Measurements from ENCODE around the gene MRGPRD.

Gene MRGPRD

DNA sequence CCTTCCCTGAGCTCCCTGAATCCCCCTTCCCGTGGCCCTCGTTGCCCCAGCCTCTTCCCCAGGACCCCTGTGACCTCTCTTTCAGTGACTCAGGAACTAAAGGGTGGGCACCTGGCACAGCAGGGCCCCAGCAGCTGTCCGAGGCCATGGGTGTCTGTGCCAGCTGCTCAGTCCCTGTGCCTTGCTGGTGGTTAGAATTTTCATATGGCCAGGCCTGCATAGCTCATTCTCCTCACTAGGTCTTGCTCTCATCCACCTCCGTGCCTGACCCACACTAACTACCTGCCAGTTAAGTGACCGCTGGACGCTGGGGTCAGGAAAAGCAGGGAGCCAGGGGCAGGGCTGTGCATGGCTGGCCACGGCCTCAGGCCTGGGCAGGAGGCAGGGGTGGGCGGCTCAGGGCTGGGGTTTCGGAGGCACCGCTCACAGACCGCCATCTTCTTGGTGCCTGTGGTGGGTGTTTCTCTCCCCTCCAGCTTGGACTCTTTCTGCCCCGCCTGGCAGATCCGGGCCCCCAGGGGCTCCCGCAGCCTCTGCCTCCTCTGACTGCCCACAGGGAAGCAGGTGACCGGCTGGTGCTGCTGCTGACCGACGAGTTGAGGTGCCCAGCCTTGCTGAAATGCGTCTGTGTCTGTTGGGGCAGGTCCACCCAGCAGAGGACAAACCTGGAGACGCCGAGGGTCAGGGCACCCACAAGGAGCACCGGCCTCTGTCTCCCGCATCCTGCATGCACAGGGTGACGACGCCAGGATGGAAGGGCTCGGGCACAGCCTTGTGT is 20.3 kb downstream of the MRGPRD start:
- H3K9me3 ChIP-seq (ENCODE audit: control insufficient read depth in 2 of 2, low read length in 2 of 2), result no peaks in the 10 kb centered on the region
- no peak overlapping the region for H3K9ac ChIP-seq (ENCODE audit: low read depth in 1 of 2, low read length in 2 of 2)
- H3K27me3 ChIP-seq (ENCODE audit: control insufficient read depth in 2 of 2, insufficient read depth in 2 of 2, low read length in 2 of 2), result no peaks in the 10 kb centered on the region
- no peaks in the 10 kb centered on the region for H3K36me3 ChIP-seq (ENCODE audit: control insufficient read depth in 2 of 2, insufficient read depth in 2 of 2, low read length in 2 of 2)
- no peak overlapping the region for H3K4me3 ChIP-seq (ENCODE audit: low read length in 2 of 2)
- H3K4me1 ChIP-seq (ENCODE audit: control insufficient read depth in 2 of 2, insufficient read depth in 2 of 2, low read length in 2 of 2), result peaks cover 2% of the 10 kb centered on the region in 2 donors
- no peak overlapping the region for H3K27ac ChIP-seq (ENCODE audit: low read depth in 2 of 2, low read length in 2 of 2)

DNA sequence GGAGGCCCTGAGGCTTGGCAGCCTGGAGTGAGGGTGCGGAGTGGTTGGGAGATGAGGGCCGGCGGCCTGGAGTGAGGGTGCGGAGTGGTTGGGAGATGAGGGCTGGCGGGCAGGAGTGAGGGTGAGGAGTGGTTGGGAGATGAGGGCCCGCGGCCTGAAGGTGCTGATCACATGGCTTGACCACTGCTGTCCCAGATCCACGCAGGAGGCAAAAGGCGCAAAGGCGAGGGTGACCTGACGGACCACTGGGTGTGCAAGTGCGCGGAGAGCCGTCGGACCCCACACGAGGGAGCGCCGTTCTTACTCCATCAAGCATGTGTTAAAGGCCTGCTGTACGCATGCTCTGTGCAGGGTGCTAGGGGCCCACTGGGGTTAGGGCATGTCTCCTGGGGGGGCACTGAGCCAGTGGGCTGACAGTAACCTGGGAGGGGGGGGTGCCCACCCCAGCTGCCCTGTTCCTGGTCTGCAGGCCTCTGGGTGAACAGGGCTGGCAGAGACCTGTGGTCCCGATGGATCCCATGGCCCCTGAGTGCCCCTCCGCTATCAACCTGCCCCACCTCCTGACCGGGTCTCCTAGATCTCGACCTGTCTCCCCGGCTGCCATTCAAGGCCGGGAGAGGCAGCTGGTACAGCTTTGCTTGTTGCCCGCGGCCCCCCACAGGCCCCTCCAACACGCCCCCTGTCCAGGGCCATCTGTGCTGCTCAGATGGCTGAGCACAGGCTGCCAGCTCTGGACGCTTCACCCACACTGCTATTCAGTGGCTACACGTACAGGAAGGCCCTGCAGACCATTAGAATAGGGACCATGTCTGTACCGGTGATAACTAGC is 21.1 kb downstream of the MRGPRD start:
- no peak overlapping the region for H3K9ac ChIP-seq (ENCODE audit: low read depth in 1 of 2, low read length in 2 of 2)
- no peaks in the 10 kb centered on the region for H3K27me3 ChIP-seq (ENCODE audit: control insufficient read depth in 2 of 2, insufficient read depth in 2 of 2, low read length in 2 of 2)
- peaks cover 4 to 8% of the 10 kb centered on the region in 2 donors for H3K4me1 ChIP-seq (ENCODE audit: control insufficient read depth in 2 of 2, insufficient read depth in 2 of 2, low read length in 2 of 2)
- H3K36me3 ChIP-seq (ENCODE audit: control insufficient read depth in 2 of 2, insufficient read depth in 2 of 2, low read length in 2 of 2), result no peaks in the 10 kb centered on the region
- no peak overlapping the region for H3K27ac ChIP-seq (ENCODE audit: low read depth in 2 of 2, low read length in 2 of 2)
- no peak overlapping the region for H3K4me3 ChIP-seq (ENCODE audit: low read length in 2 of 2)
- no peaks in the 10 kb centered on the region for H3K9me3 ChIP-seq (ENCODE audit: control insufficient read depth in 2 of 2, low read length in 2 of 2)

GRCh38 chr11:68958211-68958610 is 22.6 kb downstream of the MRGPRD start:
- Histone ChIP-seq H3K27ac (ENCODE audit: low read depth in 2 of 2, low read length in 2 of 2) (no peak overlapping the region), H3K9ac (ENCODE audit: low read depth in 1 of 2, low read length in 2 of 2) (no peak overlapping the region), H3K4me1 (ENCODE audit: control insufficient read depth in 2 of 2, insufficient read depth in 2 of 2, low read length in 2 of 2) (peaks cover 4 to 8% of the 10 kb centered on the region in 2 donors), H3K27me3 (ENCODE audit: control insufficient read depth in 2 of 2, insufficient read depth in 2 of 2, low read length in 2 of 2) (no peaks in the 10 kb centered on the region), H3K4me3 (ENCODE audit: low read length in 2 of 2) (no peak overlapping the region), H3K36me3 (ENCODE audit: control insufficient read depth in 2 of 2, insufficient read depth in 2 of 2, low read length in 2 of 2) (no peaks in the 10 kb centered on the region), H3K9me3 (ENCODE audit: control insufficient read depth in 2 of 2, low read length in 2 of 2) (no peaks in the 10 kb centered on the region)

DNA sequence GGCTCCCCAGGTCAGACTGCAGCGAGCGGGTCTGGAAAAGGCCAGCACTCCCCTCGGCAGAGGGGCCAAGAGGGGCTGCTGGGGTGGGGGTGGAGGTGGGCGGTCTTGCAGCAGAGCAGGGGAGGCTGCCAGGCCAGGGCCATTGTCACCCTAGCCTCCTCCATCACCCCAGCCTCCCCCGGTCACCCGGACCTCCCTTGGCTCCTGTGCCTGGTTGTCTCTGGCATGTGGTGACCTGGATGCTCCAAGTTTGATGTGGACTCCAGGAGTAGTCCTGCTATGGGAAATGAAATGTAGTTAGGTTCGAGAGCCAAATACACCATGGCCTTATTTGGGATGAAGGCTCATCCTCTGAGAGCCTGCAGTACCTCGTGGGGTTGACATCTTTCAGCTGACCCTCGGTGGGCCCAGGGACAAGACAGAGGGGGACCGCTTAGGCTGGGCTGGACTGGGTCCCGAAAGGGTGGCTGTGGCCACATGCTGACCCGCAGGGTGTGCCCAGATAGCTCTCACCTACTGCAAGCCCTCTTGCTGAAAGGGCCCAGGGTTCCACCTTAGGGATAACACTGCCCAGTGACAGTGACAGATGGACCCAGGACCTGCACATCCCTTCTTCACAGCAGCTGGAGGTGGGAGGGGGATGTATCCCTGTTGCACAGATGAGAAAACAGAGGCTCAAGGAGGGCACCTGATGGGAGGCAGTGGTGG is 24.1 kb downstream of the MRGPRD start:
- Histone ChIP-seq H3K9me3 (ENCODE audit: control insufficient read depth in 2 of 2, low read length in 2 of 2) (no peaks in the 10 kb centered on the region), H3K27me3 (ENCODE audit: control insufficient read depth in 2 of 2, insufficient read depth in 2 of 2, low read length in 2 of 2) (no peaks in the 10 kb centered on the region), H3K36me3 (ENCODE audit: control insufficient read depth in 2 of 2, insufficient read depth in 2 of 2, low read length in 2 of 2) (no peaks in the 10 kb centered on the region), H3K9ac (ENCODE audit: low read depth in 1 of 2, low read length in 2 of 2) (no peak overlapping the region), H3K4me1 (ENCODE audit: control insufficient read depth in 2 of 2, insufficient read depth in 2 of 2, low read length in 2 of 2) (peaks cover 4 to 8% of the 10 kb centered on the region in 2 donors), H3K4me3 (ENCODE audit: low read length in 2 of 2) (no peak overlapping the region), H3K27ac (ENCODE audit: low read depth in 2 of 2, low read length in 2 of 2) (no peak overlapping the region)

DNA sequence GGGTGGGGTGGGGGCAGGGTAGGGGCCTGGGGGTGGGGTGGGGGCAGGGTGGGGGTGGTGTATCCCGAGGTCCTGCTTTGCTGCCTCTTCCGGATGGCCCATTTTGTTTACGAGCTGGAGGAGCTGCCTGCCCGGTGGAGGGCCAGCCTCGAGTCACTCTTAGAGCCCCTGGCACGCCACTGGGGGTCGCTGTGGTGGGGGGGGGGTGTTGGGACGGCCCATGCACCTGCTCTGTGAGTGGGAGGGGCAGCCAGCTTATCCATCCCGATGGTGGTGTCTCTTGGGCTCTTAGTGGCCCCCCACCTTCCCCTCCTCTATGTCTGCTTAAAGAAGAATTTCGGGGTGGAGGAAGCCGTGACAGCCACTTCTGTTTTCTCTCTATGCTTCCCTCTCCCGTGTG is 24.6 kb downstream of the MRGPRD start:
- Histone ChIP-seq H3K9me3 (ENCODE audit: control insufficient read depth in 2 of 2, low read length in 2 of 2) (no peaks in the 10 kb centered on the region), H3K36me3 (ENCODE audit: control insufficient read depth in 2 of 2, insufficient read depth in 2 of 2, low read length in 2 of 2) (no peaks in the 10 kb centered on the region), H3K4me1 (ENCODE audit: control insufficient read depth in 2 of 2, insufficient read depth in 2 of 2, low read length in 2 of 2) (peaks cover 4 to 8% of the 10 kb centered on the region in 2 donors), H3K27ac (ENCODE audit: low read depth in 2 of 2, low read length in 2 of 2) (no peak overlapping the region), H3K9ac (ENCODE audit: low read depth in 1 of 2, low read length in 2 of 2) (no peak overlapping the region), H3K4me3 (ENCODE audit: low read length in 2 of 2) (no peak overlapping the region), H3K27me3 (ENCODE audit: control insufficient read depth in 2 of 2, insufficient read depth in 2 of 2, low read length in 2 of 2) (no peaks in the 10 kb centered on the region)

GRCh38 chr11:68955607-68955958 is 25.2 kb downstream of the MRGPRD start:
- H3K4me1 ChIP-seq (ENCODE audit: control insufficient read depth in 2 of 2, insufficient read depth in 2 of 2, low read length in 2 of 2), result peaks cover 4 to 8% of the 10 kb centered on the region in 2 donors
- H3K36me3 ChIP-seq (ENCODE audit: control insufficient read depth in 2 of 2, insufficient read depth in 2 of 2, low read length in 2 of 2), result no peaks in the 10 kb centered on the region
- H3K9ac ChIP-seq (ENCODE audit: low read depth in 1 of 2, low read length in 2 of 2), result no peak overlapping the region
- H3K27ac ChIP-seq (ENCODE audit: low read depth in 2 of 2, low read length in 2 of 2), result no peak overlapping the region
- peak overlapping the region in 1 of 2 donors; percentile 7 for H3K4me3 ChIP-seq (ENCODE audit: low read length in 2 of 2)
- H3K27me3 ChIP-seq (ENCODE audit: control insufficient read depth in 2 of 2, insufficient read depth in 2 of 2, low read length in 2 of 2), result no peaks in the 10 kb centered on the region
- no peaks in the 10 kb centered on the region for H3K9me3 ChIP-seq (ENCODE audit: control insufficient read depth in 2 of 2, low read length in 2 of 2)

DNA sequence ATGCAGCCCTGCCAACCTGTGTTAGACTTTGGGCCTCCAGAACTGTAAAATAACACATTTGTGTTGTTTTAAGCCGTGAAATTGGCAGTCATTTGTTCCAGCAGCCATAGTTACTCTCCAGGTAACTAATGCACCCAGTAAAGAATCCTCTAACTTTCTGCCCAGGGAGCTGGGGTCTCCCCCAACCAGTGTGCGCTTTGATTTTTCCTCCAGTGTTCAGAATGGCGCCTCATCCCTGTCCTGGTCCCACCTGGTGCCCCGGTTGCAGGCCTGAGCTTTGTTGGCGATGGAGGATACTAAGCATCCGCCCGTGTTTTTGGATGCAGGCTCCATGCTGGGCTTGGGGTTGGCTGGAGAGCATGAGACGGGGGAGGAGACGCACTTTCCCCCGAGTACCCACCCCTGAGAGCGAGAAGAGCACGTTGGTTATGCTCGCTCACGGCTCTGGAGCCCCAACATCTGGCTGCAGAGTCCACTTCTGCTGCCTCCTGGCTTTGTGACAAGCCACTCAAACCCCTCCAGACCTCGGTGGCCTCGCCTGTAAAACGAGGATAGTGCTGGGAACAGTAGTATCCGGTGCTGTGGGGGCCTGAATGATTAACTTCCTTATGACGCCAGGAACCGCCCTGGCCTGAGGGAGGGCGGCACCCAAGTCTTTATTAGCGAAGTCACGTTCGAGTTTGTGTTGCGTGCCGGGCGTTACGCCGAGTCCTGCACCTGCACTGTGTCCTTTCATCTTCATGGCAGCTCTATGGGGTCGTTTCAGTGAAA is 25.8 kb downstream of the MRGPRD start:
- Histone ChIP-seq H3K9me3 (ENCODE audit: control insufficient read depth in 2 of 2, low read length in 2 of 2) (no peaks in the 10 kb centered on the region), H3K4me1 (ENCODE audit: control insufficient read depth in 2 of 2, insufficient read depth in 2 of 2, low read length in 2 of 2) (peaks cover 4 to 8% of the 10 kb centered on the region in 2 donors), H3K36me3 (ENCODE audit: control insufficient read depth in 2 of 2, insufficient read depth in 2 of 2, low read length in 2 of 2) (no peaks in the 10 kb centered on the region), H3K4me3 (ENCODE audit: low read length in 2 of 2) (peak overlapping the region in 1 of 2 donors; percentile 7), H3K27me3 (ENCODE audit: control insufficient read depth in 2 of 2, insufficient read depth in 2 of 2, low read length in 2 of 2) (no peaks in the 10 kb centered on the region), H3K9ac (ENCODE audit: low read depth in 1 of 2, low read length in 2 of 2) (peak overlapping the region in 1 of 2 donors; percentile 6), H3K27ac (ENCODE audit: low read depth in 2 of 2, low read length in 2 of 2) (peak overlapping the region in 1 of 2 donors; percentile 52)

- H3K4me1 ChIP-seq (ENCODE audit: control insufficient read depth in 2 of 2, insufficient read depth in 2 of 2, low read length in 2 of 2), result peaks cover 8 to 14% of the 10 kb centered on the region in 2 donors
- no peak overlapping the region for H3K4me3 ChIP-seq (ENCODE audit: low read length in 2 of 2)
- H3K36me3 ChIP-seq (ENCODE audit: control insufficient read depth in 2 of 2, insufficient read depth in 2 of 2, low read length in 2 of 2), result no peaks in the 10 kb centered on the region
- H3K27me3 ChIP-seq (ENCODE audit: control insufficient read depth in 2 of 2, insufficient read depth in 2 of 2, low read length in 2 of 2), result no peaks in the 10 kb centered on the region
- H3K27ac ChIP-seq (ENCODE audit: low read depth in 2 of 2, low read length in 2 of 2), result no peak overlapping the region
- no peaks in the 10 kb centered on the region for H3K9me3 ChIP-seq (ENCODE audit: control insufficient read depth in 2 of 2, low read length in 2 of 2)
- no peak overlapping the region for H3K9ac ChIP-seq (ENCODE audit: low read depth in 1 of 2, low read length in 2 of 2)
Measured at GRCh38 chr11:68950762-68951161, 30.0 kb downstream of the MRGPRD start.

GRCh38 chr11:68950270-68950669 is 30.5 kb downstream of the MRGPRD start:
- Histone ChIP-seq H3K9me3 (ENCODE audit: control insufficient read depth in 2 of 2, low read length in 2 of 2) (no peaks in the 10 kb centered on the region), H3K9ac (ENCODE audit: low read depth in 1 of 2, low read length in 2 of 2) (no peak overlapping the region), H3K36me3 (ENCODE audit: control insufficient read depth in 2 of 2, insufficient read depth in 2 of 2, low read length in 2 of 2) (no peaks in the 10 kb centered on the region), H3K27me3 (ENCODE audit: control insufficient read depth in 2 of 2, insufficient read depth in 2 of 2, low read length in 2 of 2) (no peaks in the 10 kb centered on the region), H3K27ac (ENCODE audit: low read depth in 2 of 2, low read length in 2 of 2) (no peak overlapping the region), H3K4me1 (ENCODE audit: control insufficient read depth in 2 of 2, insufficient read depth in 2 of 2, low read length in 2 of 2) (peaks cover 4 to 10% of the 10 kb centered on the region in 2 donors), H3K4me3 (ENCODE audit: low read length in 2 of 2) (no peak overlapping the region)
